HepG2 (cell line): ENCODE results near the gene LGALS4. TPM values are rescaled to one million over a fixed set of nuclear protein-coding genes. Genes with fewer than 3 reads are reported as not detected.
A peak's percentile ranks its signal among the peaks of the same experiment; 100 is the strongest.

ENCODE experiments used
- KAT8 ChIP-seq: IDR thresholded peaks from 2 replicates; pipeline ENCODE4 v1.6.1; 2016; ENCODE audit warnings: missing genetic modification reagents, missing compliant biosample characterization
- KLF15 ChIP-seq: sonication (generic); formaldehyde crosslinking; IDR thresholded peaks from 2 replicates; pipeline ENCODE4 v1.8.1; 2023; ENCODE audit warnings: borderline replicate concordance, mild to moderate bottlenecking, inconsistent platforms, missing genetic modification reagents, mixed read lengths
- MAF1 ChIP-seq: sonication (generic); formaldehyde crosslinking; IDR thresholded peaks from 2 replicates; pipeline ENCODE4 v1.5.0; 2020; ENCODE audit warnings: missing genetic modification reagents, borderline replicate concordance
- NFATC3 ChIP-seq: sonication (generic); formaldehyde crosslinking; IDR thresholded peaks from 2 replicates; pipeline ENCODE4 v1.5.1; 2020; ENCODE audit warnings: mild to moderate bottlenecking, missing genetic modification reagents
- PCBP2 ChIP-seq: fragments of 200-400 bp; formaldehyde crosslinking; optimal IDR thresholded peaks from 2 replicates; pipeline ENCODE3; 2018; ENCODE audit warnings: low read length, low read depth; ENCODE audit not compliant: poor library complexity, severe bottlenecking
- SIN3B ChIP-seq: fragments of 150-350 bp; IDR thresholded peaks from 2 replicates; pipeline ENCODE4 v1.6.1; 2014; ENCODE audit warnings: low read length
- TEAD2 ChIP-seq: sonication (generic); formaldehyde crosslinking; IDR thresholded peaks from 2 replicates; pipeline ENCODE4 v1.9.0; 2021; ENCODE audit warnings: missing genetic modification reagents
- TSC22D2 ChIP-seq: sonication (generic); formaldehyde crosslinking; IDR thresholded peaks from 2 replicates; pipeline ENCODE4 v1.5.1; 2020; ENCODE audit warnings: missing genetic modification reagents, mild to moderate bottlenecking, borderline replicate concordance
- YY1 ChIP-seq: IDR thresholded peaks from 2 replicates; pipeline ENCODE4 v1.6.1; 2011; ENCODE audit warnings: low read length, low read depth, moderate library complexity, mild to moderate bottlenecking; ENCODE audit not compliant: insufficient read depth, insufficient replicate concordance
- ZNF326 ChIP-seq: sonication (generic); formaldehyde crosslinking; IDR thresholded peaks from 2 replicates; pipeline ENCODE4 v1.4.0; 2020; ENCODE audit warnings: missing genetic modification reagents, borderline replicate concordance
- ZNF33B ChIP-seq: sonication (generic); formaldehyde crosslinking; IDR thresholded peaks from 2 replicates; pipeline ENCODE4 v1.5.1; 2020; ENCODE audit warnings: mild to moderate bottlenecking, missing genetic modification reagents
- ZNF775 ChIP-seq: sonication (generic); formaldehyde crosslinking; IDR thresholded peaks from 2 replicates; pipeline ENCODE4 v1.4.0; 2020; ENCODE audit warnings: missing genetic modification reagents, mild to moderate bottlenecking, moderate library complexity, borderline replicate concordance
- ZNF780A ChIP-seq: sonication (generic); formaldehyde crosslinking; IDR thresholded peaks from 2 replicates; pipeline ENCODE4 v1.8.0; 2022; ENCODE audit warnings: mild to moderate bottlenecking, missing genetic modification reagents, moderate library complexity
- polyA plus RNA-seq, 8 experiments: library from polyadenylated mRNA; depleted of rRNA in 3 of 8; stranded (reverse) in 7 of 8; unstranded in 1 of 8; fragments of >200 nt; fragmentation: Illumina TruSeq in 4 of 8; extraction: Trizol in 4 of 8; gene quantifications; 2 replicates each; pipeline versions ENCODE4 v1.2.1 to v1.2.3, GENCODE V29; 2011 to 2016; ENCODE audit warnings: low read depth in 4 of 8, missing spikeins in 1 of 8, mixed read lengths in 1 of 8; ENCODE audit not compliant: insufficient read depth in 1 of 8
- total RNA-seq, 5 experiments: library from RNA; depleted of rRNA; stranded (reverse); fragments of >200 nt; fragmentation: Illumina TruSeq; extraction: Trizol; gene quantifications; 2 replicates each; pipeline ENCODE4 v1.2.3, GENCODE V29; 2016; ENCODE audit warnings: low read depth in 1 of 5
- TF ChIP-seq, protein P1 (sequence below): sonication (generic); formaldehyde crosslinking; IDR thresholded peaks from 2 replicates; pipeline ENCODE4 v1.4.0; 2020; ENCODE audit warnings: missing genetic modification reagents
- TF ChIP-seq, protein P2 (sequence below): sonication (generic); formaldehyde crosslinking; IDR thresholded peaks from 2 replicates; pipeline ENCODE4 v1.5.0; 2020; ENCODE audit warnings: missing genetic modification reagents
- TF ChIP-seq, protein P3 (sequence below): sonication (generic); formaldehyde crosslinking; IDR thresholded peaks from 2 replicates; pipeline ENCODE4 v1.4.0; 2020; ENCODE audit warnings: missing genetic modification reagents
- TF ChIP-seq, protein P4 (sequence below): sonication (generic); formaldehyde crosslinking; IDR thresholded peaks from 2 replicates; pipeline ENCODE4 v1.8.0; 2022; ENCODE audit warnings: missing genetic modification reagents, mild to moderate bottlenecking, inconsistent platforms, borderline replicate concordance
- TF ChIP-seq, protein P5 (sequence below): sonication (generic); formaldehyde crosslinking; IDR thresholded peaks from 2 replicates; pipeline ENCODE4 v1.4.0; 2020; ENCODE audit warnings: mild to moderate bottlenecking, missing genetic modification reagents, borderline replicate concordance
- TF ChIP-seq, protein P6 (sequence below): sonication (generic); formaldehyde crosslinking; conservative IDR thresholded peaks from 2 replicates; pipeline ENCODE4 v1.8.1; 2023; ENCODE audit warnings: missing genetic modification reagents

The LGALS4 gene
- total and polyA plus RNA-seq, 2 of the 13 experiments (the other 11 are each of a cell fraction or from before 2014, with no cell fraction given): 0.24 to 0.71 TPM

DNA sequence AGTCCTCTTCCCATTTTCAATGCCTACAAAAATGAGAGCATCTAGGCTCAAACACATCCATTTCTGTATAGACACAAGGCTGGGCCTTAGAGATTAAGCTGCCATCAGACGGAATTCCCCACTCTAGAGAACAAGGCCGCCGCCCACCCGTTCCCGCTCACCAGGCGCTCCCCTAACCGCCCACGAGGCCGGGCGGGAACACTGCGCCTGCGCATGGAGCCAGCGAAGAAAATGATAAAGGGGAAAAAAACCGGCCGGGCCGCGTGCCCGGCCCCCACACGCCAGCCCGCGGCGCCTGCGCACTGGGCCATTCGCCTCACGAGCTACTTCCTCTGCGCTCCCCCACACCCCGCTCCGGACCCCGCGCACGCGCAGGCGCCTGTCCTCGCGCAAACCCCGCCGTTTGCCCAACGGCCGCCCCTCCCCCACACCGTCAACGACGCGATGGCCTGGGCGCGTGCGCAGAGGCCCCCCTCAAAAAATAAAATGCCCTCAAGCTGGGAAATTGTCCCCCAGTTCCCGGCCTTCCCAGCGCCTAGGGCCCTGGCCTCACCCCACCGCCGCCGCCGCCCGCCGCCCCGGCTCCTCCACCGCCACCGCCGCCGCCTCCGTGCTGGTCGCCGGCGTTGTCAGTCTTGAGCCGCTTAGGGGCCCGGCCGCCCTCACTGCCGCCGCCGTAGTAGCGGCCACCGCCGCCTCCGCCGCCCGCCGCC lies 36.6 kb upstream of the LGALS4 start (continued):
- TF ChIP-seq, protein P1, sequence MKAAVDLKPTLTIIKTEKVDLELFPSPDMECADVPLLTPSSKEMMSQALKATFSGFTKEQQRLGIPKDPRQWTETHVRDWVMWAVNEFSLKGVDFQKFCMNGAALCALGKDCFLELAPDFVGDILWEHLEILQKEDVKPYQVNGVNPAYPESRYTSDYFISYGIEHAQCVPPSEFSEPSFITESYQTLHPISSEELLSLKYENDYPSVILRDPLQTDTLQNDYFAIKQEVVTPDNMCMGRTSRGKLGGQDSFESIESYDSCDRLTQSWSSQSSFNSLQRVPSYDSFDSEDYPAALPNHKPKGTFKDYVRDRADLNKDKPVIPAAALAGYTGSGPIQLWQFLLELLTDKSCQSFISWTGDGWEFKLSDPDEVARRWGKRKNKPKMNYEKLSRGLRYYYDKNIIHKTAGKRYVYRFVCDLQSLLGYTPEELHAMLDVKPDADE (CRISPR knock-in tag): no peak
- no peak for TF ChIP-seq ZNF775
- no peak; the same call in 1 of the 2 replicates for TF ChIP-seq TSC22D2 (CRISPR knock-in tag)
- TF ChIP-seq, protein P2, sequence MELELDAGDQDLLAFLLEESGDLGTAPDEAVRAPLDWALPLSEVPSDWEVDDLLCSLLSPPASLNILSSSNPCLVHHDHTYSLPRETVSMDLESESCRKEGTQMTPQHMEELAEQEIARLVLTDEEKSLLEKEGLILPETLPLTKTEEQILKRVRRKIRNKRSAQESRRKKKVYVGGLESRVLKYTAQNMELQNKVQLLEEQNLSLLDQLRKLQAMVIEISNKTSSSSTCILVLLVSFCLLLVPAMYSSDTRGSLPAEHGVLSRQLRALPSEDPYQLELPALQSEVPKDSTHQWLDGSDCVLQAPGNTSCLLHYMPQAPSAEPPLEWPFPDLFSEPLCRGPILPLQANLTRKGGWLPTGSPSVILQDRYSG: no peak
- TF ChIP-seq, protein P3, sequence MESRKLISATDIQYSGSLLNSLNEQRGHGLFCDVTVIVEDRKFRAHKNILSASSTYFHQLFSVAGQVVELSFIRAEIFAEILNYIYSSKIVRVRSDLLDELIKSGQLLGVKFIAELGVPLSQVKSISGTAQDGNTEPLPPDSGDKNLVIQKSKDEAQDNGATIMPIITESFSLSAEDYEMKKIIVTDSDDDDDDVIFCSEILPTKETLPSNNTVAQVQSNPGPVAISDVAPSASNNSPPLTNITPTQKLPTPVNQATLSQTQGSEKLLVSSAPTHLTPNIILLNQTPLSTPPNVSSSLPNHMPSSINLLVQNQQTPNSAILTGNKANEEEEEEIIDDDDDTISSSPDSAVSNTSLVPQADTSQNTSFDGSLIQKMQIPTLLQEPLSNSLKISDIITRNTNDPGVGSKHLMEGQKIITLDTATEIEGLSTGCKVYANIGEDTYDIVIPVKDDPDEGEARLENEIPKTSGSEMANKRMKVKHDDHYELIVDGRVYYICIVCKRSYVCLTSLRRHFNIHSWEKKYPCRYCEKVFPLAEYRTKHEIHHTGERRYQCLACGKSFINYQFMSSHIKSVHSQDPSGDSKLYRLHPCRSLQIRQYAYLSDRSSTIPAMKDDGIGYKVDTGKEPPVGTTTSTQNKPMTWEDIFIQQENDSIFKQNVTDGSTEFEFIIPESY: no peak
- TF ChIP-seq, protein P4, sequence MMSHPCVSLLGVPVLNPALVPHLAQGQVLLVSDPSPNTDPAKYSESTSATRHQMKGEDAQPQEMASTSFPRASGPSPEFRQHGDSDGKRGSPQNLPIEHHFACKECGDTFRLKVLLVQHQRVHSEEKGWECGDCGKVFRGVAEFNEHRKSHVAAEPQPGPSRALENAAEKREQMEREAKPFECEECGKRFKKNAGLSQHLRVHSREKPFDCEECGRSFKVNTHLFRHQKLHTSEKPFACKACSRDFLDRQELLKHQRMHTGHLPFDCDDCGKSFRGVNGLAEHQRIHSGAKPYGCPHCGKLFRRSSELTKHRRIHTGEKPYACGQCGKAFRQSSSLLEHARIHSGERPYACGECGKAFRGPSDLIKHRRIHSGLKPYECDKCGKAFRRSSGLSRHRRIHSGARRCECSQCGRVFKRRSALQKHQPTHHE (CRISPR knock-in tag): no peak
- TF ChIP-seq ZNF780A: no peak
- no peak for TF ChIP-seq MAF1 (CRISPR knock-in tag)
- peak; percentile 48 for TF ChIP-seq KAT8 (CRISPR knock-in tag)
- no peak for TF ChIP-seq KLF15 (CRISPR knock-in tag)
- TF ChIP-seq PCBP2: no peak
- no peak for TF ChIP-seq ZNF33B (CRISPR knock-in tag)
- TF ChIP-seq, protein P5, sequence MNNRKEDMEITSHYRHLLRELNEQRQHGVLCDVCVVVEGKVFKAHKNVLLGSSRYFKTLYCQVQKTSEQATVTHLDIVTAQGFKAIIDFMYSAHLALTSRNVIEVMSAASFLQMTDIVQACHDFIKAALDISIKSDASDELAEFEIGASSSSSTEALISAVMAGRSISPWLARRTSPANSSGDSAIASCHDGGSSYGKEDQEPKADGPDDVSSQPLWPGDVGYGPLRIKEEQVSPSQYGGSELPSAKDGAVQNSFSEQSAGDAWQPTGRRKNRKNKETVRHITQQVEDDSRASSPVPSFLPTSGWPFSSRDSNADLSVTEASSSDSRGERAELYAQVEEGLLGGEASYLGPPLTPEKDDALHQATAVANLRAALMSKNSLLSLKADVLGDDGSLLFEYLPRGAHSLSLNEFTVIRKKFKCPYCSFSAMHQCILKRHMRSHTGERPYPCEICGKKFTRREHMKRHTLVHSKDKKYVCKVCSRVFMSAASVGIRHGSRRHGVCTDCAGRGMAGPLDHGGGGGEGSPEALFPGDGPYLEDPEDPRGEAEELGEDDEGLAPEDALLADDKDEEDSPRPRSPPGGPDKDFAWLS (CRISPR knock-in tag): no peak
- no peak for TF ChIP-seq SIN3B
- no peak for TF ChIP-seq ZNF326 (CRISPR knock-in tag)
- no peak for TF ChIP-seq YY1
- no peak; the same call in 1 of the 2 replicates for TF ChIP-seq TEAD2 (CRISPR knock-in tag)
- TF ChIP-seq, protein P6, sequence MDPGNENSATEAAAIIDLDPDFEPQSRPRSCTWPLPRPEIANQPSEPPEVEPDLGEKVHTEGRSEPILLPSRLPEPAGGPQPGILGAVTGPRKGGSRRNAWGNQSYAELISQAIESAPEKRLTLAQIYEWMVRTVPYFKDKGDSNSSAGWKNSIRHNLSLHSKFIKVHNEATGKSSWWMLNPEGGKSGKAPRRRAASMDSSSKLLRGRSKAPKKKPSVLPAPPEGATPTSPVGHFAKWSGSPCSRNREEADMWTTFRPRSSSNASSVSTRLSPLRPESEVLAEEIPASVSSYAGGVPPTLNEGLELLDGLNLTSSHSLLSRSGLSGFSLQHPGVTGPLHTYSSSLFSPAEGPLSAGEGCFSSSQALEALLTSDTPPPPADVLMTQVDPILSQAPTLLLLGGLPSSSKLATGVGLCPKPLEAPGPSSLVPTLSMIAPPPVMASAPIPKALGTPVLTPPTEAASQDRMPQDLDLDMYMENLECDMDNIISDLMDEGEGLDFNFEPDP: no peak
- peak; percentile 84; the same call in 1 of the 2 replicates for TF ChIP-seq NFATC3 (CRISPR knock-in tag)
